GM12801 (cell line): Measurements from ENCODE around the gene IBSP.

Experiments used
- CTCF ChIP-seq: IDR thresholded peaks from one replicate; pipeline ENCODE4 v1.5.1; 2011; ENCODE audit warnings: control low read depth; ENCODE audit not compliant: insufficient read length; ENCODE audit errors: extremely low read depth

Gene IBSP

GRCh38 chr4:87846226-87846625 lies 46.9 kb downstream of the IBSP start:
- no peak for TF ChIP-seq CTCF

- no peak for TF ChIP-seq CTCF
These were observed 49.4 kb downstream of the IBSP start for GRCh38 chr4:87848622-87849351.

DNA sequence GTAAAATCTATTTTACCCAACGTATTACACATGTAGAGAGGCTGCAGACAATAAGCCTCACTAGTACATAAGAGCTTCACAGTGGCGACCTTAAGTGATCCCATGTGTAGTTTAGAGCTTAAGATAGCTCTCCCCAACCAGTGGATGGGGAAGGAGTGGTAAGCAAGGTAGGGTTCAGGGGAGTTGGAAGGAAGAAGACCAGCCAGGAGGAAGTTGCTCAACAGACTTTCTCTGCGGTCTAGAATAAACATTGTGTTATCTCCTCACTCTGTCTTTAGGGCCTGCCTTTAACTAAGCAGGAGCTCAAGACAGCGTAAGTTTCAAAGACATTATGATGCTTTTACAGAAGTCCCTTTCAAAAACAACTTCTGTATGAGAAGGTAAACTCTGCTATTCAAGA lies 50.3 kb downstream of the IBSP start:
- no peak for TF ChIP-seq CTCF

DNA sequence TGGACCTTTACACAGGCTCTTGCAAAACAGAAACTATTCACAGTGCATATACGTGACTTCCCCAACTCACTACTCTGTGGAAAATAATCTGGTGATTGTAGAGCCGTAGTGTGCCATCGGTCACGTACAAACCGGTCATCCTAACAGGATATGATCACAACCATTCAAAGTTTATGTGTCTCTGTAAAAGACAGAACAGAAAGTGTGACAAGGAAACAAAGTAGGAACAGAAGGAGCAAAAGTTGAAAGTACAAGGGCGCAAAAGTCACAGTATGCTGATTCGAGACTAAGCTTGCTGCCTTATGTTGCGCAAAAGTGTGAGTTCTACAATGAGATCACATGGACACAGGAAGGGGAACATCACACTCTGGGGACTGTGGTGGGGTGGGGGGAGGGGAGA lies 52.0 kb downstream of the IBSP start:
- TF ChIP-seq CTCF = no peak

DNA sequence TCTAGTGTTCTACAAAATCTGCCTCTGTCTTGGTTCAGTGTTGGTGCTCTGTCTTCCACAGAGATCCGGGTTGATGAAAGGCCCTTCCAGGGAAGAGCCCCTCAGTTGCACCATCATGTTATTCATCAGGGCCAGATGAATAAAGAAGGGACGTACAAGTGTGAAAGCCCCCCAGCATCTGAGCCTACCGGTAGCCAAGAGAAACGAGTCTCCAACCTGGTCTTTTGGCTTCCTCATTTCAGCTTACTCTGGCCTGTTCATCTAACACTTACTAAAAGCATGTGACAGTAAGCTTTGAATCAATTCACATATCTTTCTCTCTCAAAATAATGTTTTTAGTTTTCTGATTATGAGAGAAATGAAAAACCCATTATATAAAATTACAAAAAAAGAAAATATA lies 52.6 kb downstream of the IBSP start:
- TF ChIP-seq CTCF = no peak

DNA sequence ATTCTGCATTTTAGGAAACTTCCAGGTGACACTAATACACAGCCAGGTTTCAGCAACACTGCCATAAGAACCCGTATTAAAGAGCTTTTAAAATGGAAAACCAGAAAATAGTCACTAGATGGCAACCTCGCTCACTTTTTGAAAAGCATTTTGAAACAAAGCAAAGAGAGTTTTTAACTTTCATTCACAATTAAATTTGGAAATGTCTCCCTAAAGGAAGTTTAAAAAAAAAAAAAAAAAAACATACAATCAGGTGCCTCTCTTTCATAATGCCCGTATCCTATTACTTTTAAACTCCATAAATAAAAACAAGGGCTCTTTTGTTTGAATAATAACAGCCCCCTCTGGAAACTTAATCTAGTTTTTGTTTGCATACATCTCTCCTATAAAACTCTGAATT lies 53.8 kb downstream of the IBSP start:
- no peak for TF ChIP-seq CTCF

DNA sequence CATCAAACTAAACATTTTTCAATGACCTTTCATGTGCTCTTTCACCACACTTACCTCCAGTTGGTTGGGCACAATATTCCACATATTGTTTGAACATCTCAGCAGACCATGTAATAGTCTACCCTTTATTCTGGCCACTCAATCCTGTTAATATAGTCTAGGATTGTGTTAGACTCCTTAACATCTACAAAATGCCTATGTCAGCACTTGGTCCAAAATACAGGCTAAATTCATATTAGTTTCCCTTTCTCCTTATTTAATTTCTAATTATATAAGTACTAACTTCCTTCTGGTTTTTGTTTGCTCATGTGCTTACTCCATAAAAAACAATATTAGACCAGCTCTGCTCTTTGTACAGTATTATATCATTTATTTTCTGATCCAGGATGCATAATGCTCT lies 54.5 kb downstream of the IBSP start:
- no peak for TF ChIP-seq CTCF
